Astrocyte (in vitro differentiated cells and primary cell): ENCODE data around the gene ZNF804B.

ENCODE experiments used
- CTCF ChIP-seq: IDR thresholded peaks from 2 replicates; pipeline ENCODE4 v1.5.1; 2011; ENCODE audit warnings: low read depth, mild to moderate bottlenecking, inconsistent platforms, low read length, moderate library complexity; ENCODE audit not compliant: insufficient read depth
- EZH2 ChIP-seq: IDR thresholded peaks from 2 replicates; pipeline ENCODE4 v1.6.1; 2012; ENCODE audit warnings: mild to moderate bottlenecking, low read length, inconsistent platforms; ENCODE audit not compliant: insufficient read depth

GRCh38 chr7:89064831-89065230 is 305.3 kb downstream of the ZNF804B start:
- TF ChIP-seq EZH2 (no peak), CTCF (no peak)
